LNCaP clone FGC (cell line): ENCODE data around the gene ZNF879.

Experiments
- DNase-seq: peaks from one replicate; pipeline ENCODE4 v3.0.0-alpha.2; 2011; ENCODE audit warnings: low read depth
- H3K4me3 ChIP-seq: 2 replicates; pipeline ENCODE4 v1.5.1; 2011; ENCODE audit warnings: mild to moderate bottlenecking, low read depth, low read length, control low read depth
- CTCF ChIP-seq: IDR thresholded peaks from 2 replicates; pipeline ENCODE4 v1.5.1; 2012; ENCODE audit warnings: mild to moderate bottlenecking; ENCODE audit not compliant: control insufficient read depth, insufficient read depth; ENCODE audit errors: extremely low read depth

ZNF879 gene

GRCh38 chr5:179079165-179079987 is 55.8 kb downstream of the ZNF879 start:
- H3K4me3 ChIP-seq, result no peak overlapping the region
- DNase-seq, result no peak

GRCh38 chr5:179080724-179081123 is 57.1 kb downstream of the ZNF879 start:
- no peak for DNase-seq
- no peak overlapping the region for H3K4me3 ChIP-seq
- TF ChIP-seq CTCF, result no peak

More at GRCh38 chr5:179079165-179079987, 55.8 kb downstream of the ZNF879 start:
- TF ChIP-seq CTCF, result no peak
